Ectodermal cell (in vitro differentiated cells): ENCODE results near the gene PLIN1.

Source experiments
- H3K27ac ChIP-seq: 2 replicates; pipeline ENCODE4 v1.7.0; 2013; ENCODE audit warnings: mild to moderate bottlenecking, low read depth, low read length; ENCODE audit not compliant: insufficient read depth, poor library complexity, severe bottlenecking
- H3K27me3 ChIP-seq: 2 replicates; pipeline ENCODE4 v1.7.0; 2013; ENCODE audit warnings: mild to moderate bottlenecking, low read length; ENCODE audit not compliant: insufficient read depth, control insufficient read depth, poor library complexity, severe bottlenecking
- H3K36me3 ChIP-seq: one replicate; pipeline ENCODE4 v1.7.0; 2013; ENCODE audit warnings: low read length; ENCODE audit not compliant: control insufficient read depth, insufficient read depth
- H3K4me1 ChIP-seq: one replicate; pipeline ENCODE4 v1.7.0; 2013; ENCODE audit warnings: low read length; ENCODE audit not compliant: control insufficient read depth, insufficient read depth
- H3K4me3 ChIP-seq: 2 replicates; pipeline ENCODE4 v1.7.0; 2013; ENCODE audit warnings: low read depth, low read length, control low read depth; ENCODE audit not compliant: insufficient read depth
- H3K9me3 ChIP-seq: 2 replicates; pipeline ENCODE4 v1.7.0; 2013; ENCODE audit warnings: mild to moderate bottlenecking, low read length, moderate library complexity; ENCODE audit not compliant: control insufficient read depth
- WGBS, 2 experiments: methylation state at CpG; one replicate each; pipeline ENCODE4 v1.1.7; 2013; ENCODE audit warnings: missing lambda C conversion rate in 2 of 2; 5-methylcytosine and 5-hydroxymethylcytosine counted together

The PLIN1 gene

GRCh38 chr15:89654847-89655805 is 24.0 kb downstream of the PLIN1 start, which contains the start of gene KIF7:
TSS of gene KIF7 (minus strand) at chr15:89655467. CDS start at chr15:89652930, 2,537 bp downstream.
- 2% methylated on average over 87 of the region's 87 CpGs for WGBS, 2 experiments
- Histone ChIP-seq H3K27me3 (peaks cover 22% of the 10 kb centered on the region), H3K4me3 (peak within 1 kb of the TSS; percentile 86), H3K36me3 (no peaks in the 10 kb centered on the region), H3K9me3 (no peaks in the 10 kb centered on the region), H3K4me1 (peaks cover 7% of the 10 kb centered on the region), H3K27ac (no peak within 1 kb of the TSS)

DNA sequence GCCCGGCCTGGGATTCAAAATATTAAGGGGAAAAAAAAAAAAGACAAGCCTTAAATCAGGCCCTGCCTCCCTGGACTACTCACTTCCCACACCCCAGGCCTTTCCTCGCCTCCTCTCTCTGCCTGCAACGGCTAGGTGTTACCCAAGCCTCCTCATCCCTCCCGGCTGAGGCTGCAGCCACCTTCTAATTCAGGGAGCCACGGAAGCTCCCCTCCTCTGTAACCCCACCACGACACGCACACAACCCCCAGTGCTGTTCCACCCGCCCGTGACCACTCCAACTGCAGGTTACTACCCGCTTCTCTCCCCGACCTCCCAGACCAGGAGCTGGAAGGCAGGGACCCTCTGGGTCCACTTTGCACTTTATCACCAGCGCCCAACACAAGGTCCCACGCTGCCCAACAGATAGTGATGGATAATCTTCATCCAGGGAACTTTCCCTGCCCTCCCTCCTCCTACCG is 24.8 kb downstream of the PLIN1 start:
- H3K4me3 ChIP-seq, result peak overlapping the region; percentile 86
- peaks cover 18% of the 10 kb centered on the region for H3K27me3 ChIP-seq
- peaks cover 7% of the 10 kb centered on the region for H3K4me1 ChIP-seq
- H3K27ac ChIP-seq, result no peak overlapping the region
- H3K9me3 ChIP-seq, result no peaks in the 10 kb centered on the region
- WGBS, 2 experiments, result 37 to 44% methylated on average over 14 of the region's 14 CpGs
- no peaks in the 10 kb centered on the region for H3K36me3 ChIP-seq

DNA sequence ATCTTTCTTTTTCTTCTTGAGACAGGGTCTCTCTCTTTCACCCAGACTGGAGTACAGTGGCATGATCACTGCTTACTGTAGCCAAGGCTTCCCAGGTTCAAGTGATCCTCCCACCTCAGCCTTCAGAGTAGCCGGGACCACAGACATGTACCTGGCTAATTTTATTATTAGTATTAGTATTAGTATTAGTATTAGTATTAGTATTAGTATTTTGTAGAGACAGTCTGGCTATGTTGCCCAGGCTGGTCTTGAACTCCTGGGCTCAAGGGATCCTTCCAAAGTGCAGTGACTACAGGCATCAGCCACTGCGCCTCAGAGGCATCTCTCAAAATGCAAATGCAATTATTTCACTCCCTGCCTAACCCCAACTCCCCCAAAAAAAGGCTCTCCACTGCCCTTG is 25.6 kb downstream of the PLIN1 start:
- H3K4me3 ChIP-seq, result no peak overlapping the region
- no peak overlapping the region for H3K27ac ChIP-seq
- no peaks in the 10 kb centered on the region for H3K9me3 ChIP-seq
- peaks cover 7% of the 10 kb centered on the region for H3K4me1 ChIP-seq
- no peaks in the 10 kb centered on the region for H3K36me3 ChIP-seq
- peaks cover 16% of the 10 kb centered on the region for H3K27me3 ChIP-seq
- 92 to 94% methylated on average over 1 of the region's 2 CpGs for WGBS, 2 experiments

DNA sequence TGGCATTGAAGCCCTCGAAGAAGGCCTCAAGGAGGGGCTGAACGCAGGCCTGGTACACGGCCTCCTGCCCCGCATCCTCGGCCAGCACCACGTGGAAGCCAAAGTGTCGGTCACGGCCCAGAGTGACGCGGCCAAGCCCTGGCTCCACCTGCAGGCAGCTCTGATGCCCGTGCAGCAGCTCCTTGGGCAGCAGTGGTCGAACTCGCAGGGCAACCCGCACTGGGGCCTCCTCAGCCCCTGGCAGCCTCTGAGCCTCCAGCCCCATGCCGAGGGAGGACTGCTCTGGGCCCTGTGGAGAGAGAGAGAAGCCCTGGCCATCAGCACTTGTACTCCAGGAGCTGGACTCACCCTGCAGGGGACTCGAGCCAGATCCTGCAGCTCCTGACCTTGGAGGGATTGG is 26.5 kb downstream of the PLIN1 start:
- Histone ChIP-seq H3K27me3 (peaks cover 12% of the 10 kb centered on the region), H3K4me3 (no peak overlapping the region), H3K9me3 (no peaks in the 10 kb centered on the region), H3K4me1 (peaks cover 7% of the 10 kb centered on the region), H3K27ac (no peak overlapping the region), H3K36me3 (no peaks in the 10 kb centered on the region)
- 85 to 86% methylated on average over 16 of the region's 16 CpGs for WGBS, 2 experiments

DNA sequence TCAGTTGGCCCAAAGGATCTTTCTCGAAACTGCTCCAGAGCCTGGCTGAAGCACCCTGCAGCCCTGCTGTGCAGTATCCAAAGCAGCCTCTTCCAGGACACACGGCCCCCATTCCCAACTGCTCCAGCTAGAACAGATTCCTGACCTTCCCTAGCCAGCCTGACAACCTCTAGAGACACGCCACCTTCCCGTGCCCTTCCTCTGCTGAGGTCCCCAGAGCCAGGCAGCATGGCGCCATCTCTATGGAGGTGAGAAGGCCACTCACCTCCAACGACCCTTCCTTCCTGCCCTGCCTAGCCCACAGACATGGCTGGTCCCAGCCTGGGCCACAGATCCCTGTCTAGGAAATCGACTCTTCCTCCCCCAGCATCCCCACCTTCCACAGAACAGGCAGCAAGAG is 27.0 kb downstream of the PLIN1 start:
- WGBS, 2 experiments, result 83 to 90% methylated on average over 7 of the region's 7 CpGs
- H3K4me3 ChIP-seq, result no peak overlapping the region
- H3K9me3 ChIP-seq, result no peaks in the 10 kb centered on the region
- peaks cover 7% of the 10 kb centered on the region for H3K4me1 ChIP-seq
- H3K36me3 ChIP-seq, result no peaks in the 10 kb centered on the region
- H3K27me3 ChIP-seq, result peaks cover 9% of the 10 kb centered on the region
- H3K27ac ChIP-seq, result no peak overlapping the region

- no peaks in the 10 kb centered on the region for H3K36me3 ChIP-seq
- H3K27ac ChIP-seq, result no peak overlapping the region
- no peaks in the 10 kb centered on the region for H3K9me3 ChIP-seq
- H3K4me3 ChIP-seq, result no peak overlapping the region
- H3K27me3 ChIP-seq, result no peaks in the 10 kb centered on the region
- WGBS, 2 experiments, result 95 to 97% methylated on average over 15 of the region's 15 CpGs
- H3K4me1 ChIP-seq, result peaks cover 4% of the 10 kb centered on the region
These were observed 29.5 kb downstream of the PLIN1 start for GRCh38 chr15:89649716-89650115.

DNA sequence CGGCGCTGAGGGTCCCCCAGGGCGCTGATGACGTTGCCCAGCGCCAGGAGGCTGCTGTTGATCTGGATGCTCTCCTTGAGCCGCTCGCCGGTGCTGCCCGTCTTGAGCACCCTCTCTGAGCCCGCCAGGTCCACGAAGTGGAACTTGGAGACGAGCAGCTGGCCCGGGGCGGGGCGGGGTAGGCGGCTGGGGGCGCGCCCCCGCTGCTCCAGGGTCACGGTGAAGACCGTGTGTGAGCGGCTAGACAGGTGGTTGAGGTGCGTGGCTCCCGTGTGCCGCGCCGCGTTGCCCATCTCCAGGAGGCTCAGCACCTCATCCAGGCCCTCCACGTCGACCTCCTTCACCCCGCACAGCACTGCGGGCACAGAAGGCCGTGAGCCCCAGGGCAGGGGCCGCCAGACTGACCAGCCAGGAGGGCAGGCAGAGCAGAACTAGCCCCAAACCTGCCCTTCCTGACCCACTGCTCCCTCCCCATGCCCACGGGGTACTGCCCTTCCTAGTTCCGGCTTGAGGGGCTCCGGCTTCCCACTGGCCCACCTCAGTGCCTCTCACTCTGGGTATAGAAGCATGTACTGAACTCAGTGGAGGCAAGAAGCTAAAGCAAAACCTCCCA is 30.0 kb downstream of the PLIN1 start:
- 96 to 97% methylated on average over 37 of the region's 37 CpGs for WGBS, 2 experiments
- Histone ChIP-seq H3K36me3 (peaks cover 2% of the 10 kb centered on the region), H3K27ac (no peak overlapping the region), H3K4me1 (peaks cover under 1% of the 10 kb centered on the region), H3K27me3 (no peaks in the 10 kb centered on the region), H3K4me3 (no peak overlapping the region), H3K9me3 (no peaks in the 10 kb centered on the region)

GRCh38 chr15:89648106-89649012 is 30.8 kb downstream of the PLIN1 start:
- H3K9me3 ChIP-seq, result no peaks in the 10 kb centered on the region
- peaks cover 4% of the 10 kb centered on the region for H3K36me3 ChIP-seq
- H3K4me1 ChIP-seq, result no peaks in the 10 kb centered on the region
- H3K27me3 ChIP-seq, result no peaks in the 10 kb centered on the region
- H3K4me3 ChIP-seq, result no peak overlapping the region
- WGBS, 2 experiments, result 96% methylated on average over 102 of the region's 102 CpGs
- no peak overlapping the region for H3K27ac ChIP-seq

DNA sequence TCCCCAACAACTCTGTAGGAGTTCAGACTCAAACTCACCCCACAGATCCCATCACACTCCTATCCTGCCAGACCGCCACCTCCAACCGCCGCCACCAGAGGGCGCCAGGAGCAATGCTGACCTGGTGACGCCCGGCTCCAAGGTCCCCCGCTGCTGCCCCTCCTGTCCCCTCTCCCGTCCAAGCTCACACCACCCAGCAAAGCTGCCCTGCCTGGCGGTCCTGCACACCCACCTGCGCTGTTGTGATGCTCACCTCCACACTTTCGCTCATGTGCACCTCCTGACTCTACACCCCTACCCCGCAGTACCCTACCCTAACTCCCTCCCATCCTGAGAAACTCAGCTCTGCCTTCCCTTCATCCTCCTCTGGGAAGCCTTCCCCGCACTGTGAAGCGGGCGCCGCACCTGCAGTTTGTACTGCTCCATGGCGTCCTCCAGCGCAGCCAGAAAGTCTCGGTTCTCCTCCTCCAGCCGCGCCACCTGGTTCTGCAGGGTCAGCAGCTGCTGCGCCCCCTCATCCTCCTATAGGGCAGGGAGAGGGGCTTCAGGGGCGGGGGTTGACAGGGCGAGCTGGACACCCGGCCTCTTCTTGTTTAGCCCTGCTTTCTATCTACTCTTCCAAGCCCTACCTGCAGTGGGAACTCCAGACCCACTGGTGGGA is 31.8 kb downstream of the PLIN1 start:
- Histone ChIP-seq H3K27ac (no peak overlapping the region), H3K27me3 (no peaks in the 10 kb centered on the region), H3K9me3 (no peaks in the 10 kb centered on the region), H3K4me3 (no peak overlapping the region), H3K4me1 (no peaks in the 10 kb centered on the region), H3K36me3 (peaks cover 4% of the 10 kb centered on the region)
- 54 to 57% methylated on average over 25 of the region's 25 CpGs for WGBS, 2 experiments
